Stimulated activated CD4-positive, alpha-beta T cell treated with anti-CD3 and anti-CD28 coated beads, Interleukin-2, amount 100 ng/mL, for 24 hours (primary cell): ENCODE measurements around the gene ZNF574.

ENCODE experiments used
- DNase-seq, 2 donors: peaks; one replicate each; pipeline ENCODE4 v3.0.0-alpha.2; 2020

ZNF574 gene

GRCh38 chr19:42130254-42130573 is 54.2 kb downstream of the ZNF574 start:
- DNase-seq = no peak
